RWPE2 (cell line): ENCODE results near the gene SDK2.

Experiments
- ATAC-seq: fragments of 200-7000 bp; cut with Tn5 transposase; 3 replicates; pipeline ENCODE4 v1.9.1; 2021; ENCODE audit warnings: low read depth
- DNase-seq: peaks from one replicate; pipeline ENCODE4 v3.0.0-alpha.2; 2020; ENCODE audit warnings: low spot score
- H3K27ac ChIP-seq: fragments of 450-650 bp; 2 replicates; pipeline ENCODE4 v1.5.1; 2017; ENCODE audit warnings: mild to moderate bottlenecking; ENCODE audit not compliant: poor library complexity, severe bottlenecking
- H3K27me3 ChIP-seq: fragments of 250-450 bp; sonication (Bioruptor Pico); 2 replicates; pipeline ENCODE4 v1.5.1; 2021; ENCODE audit warnings: mild to moderate bottlenecking, moderate library complexity; ENCODE audit not compliant: insufficient read depth, poor library complexity, severe bottlenecking
- H3K36me3 ChIP-seq: fragments of 250-450 bp; sonication (Bioruptor Pico); 2 replicates; pipeline ENCODE4 v1.5.1; 2020; ENCODE audit warnings: low read depth, mild to moderate bottlenecking, moderate library complexity
- H3K4me1 ChIP-seq: fragments of 250-450 bp; sonication (Bioruptor Pico); 2 replicates; pipeline ENCODE4 v1.5.1; 2021; ENCODE audit warnings: mild to moderate bottlenecking, moderate library complexity; ENCODE audit not compliant: insufficient read depth, poor library complexity, severe bottlenecking
- H3K4me3 ChIP-seq: fragments of 250-450 bp; sonication (Bioruptor Pico); 2 replicates; pipeline ENCODE4 v1.5.1; 2021; ENCODE audit warnings: mild to moderate bottlenecking, moderate library complexity; ENCODE audit not compliant: severe bottlenecking
- H3K9me3 ChIP-seq: fragments of 250-450 bp; sonication (Bioruptor Pico); 2 replicates; pipeline ENCODE4 v1.5.1; 2021; ENCODE audit warnings: mild to moderate bottlenecking, moderate library complexity; ENCODE audit not compliant: severe bottlenecking
- CTCF ChIP-seq: fragments of 450-650 bp; IDR thresholded peaks from one replicate; pipeline ENCODE4 v1.5.1; 2017; ENCODE audit warnings: mild to moderate bottlenecking, moderate library complexity; ENCODE audit not compliant: poor library complexity, severe bottlenecking

SDK2 gene

GRCh38 chr17:73404246-73404645 is 240.0 kb downstream of the SDK2 start:
- ATAC-seq = no peak
- DNase-seq = no peak
- no peak for TF ChIP-seq CTCF

GRCh38 chr17:73402466-73402865 is 241.8 kb downstream of the SDK2 start:
- DNase-seq (no peak), ATAC-seq (no peak)
- H3K36me3 ChIP-seq = no peaks in the 10 kb centered on the region
- no peak for TF ChIP-seq CTCF
- H3K4me1 ChIP-seq = no peaks in the 10 kb centered on the region
- no peak overlapping the region for H3K4me3 ChIP-seq
- no peak overlapping the region for H3K27ac ChIP-seq
- no peaks in the 10 kb centered on the region for H3K27me3 ChIP-seq
- H3K9me3 ChIP-seq = no peaks in the 10 kb centered on the region

More at GRCh38 chr17:73404246-73404645, 240.0 kb downstream of the SDK2 start:
- no peak overlapping the region for H3K27ac ChIP-seq
- no peaks in the 10 kb centered on the region for H3K36me3 ChIP-seq
- no peak overlapping the region for H3K4me3 ChIP-seq
- H3K4me1 ChIP-seq = no peaks in the 10 kb centered on the region
- H3K9me3 ChIP-seq = no peaks in the 10 kb centered on the region
- no peaks in the 10 kb centered on the region for H3K27me3 ChIP-seq

GRCh38 chr17:73401911-73402310 is 242.3 kb downstream of the SDK2 start:
- no peak overlapping the region for H3K4me3 ChIP-seq
- no peaks in the 10 kb centered on the region for H3K4me1 ChIP-seq
- H3K36me3 ChIP-seq = no peaks in the 10 kb centered on the region
- H3K27ac ChIP-seq = no peak overlapping the region
- H3K27me3 ChIP-seq = no peaks in the 10 kb centered on the region
- no peak for ATAC-seq
- DNase-seq = no peak
- H3K9me3 ChIP-seq = no peaks in the 10 kb centered on the region
- no peak for TF ChIP-seq CTCF

- Histone ChIP-seq H3K27me3 (no peaks in the 10 kb centered on the region), H3K4me1 (no peaks in the 10 kb centered on the region), H3K36me3 (no peaks in the 10 kb centered on the region), H3K4me3 (no peak overlapping the region), H3K27ac (no peak overlapping the region), H3K9me3 (no peaks in the 10 kb centered on the region)
- ATAC-seq (no peak), DNase-seq (no peak)
- TF ChIP-seq CTCF = no peak
These were observed 243.2 kb downstream of the SDK2 start for GRCh38 chr17:73400915-73401545.

- H3K27me3 ChIP-seq = no peaks in the 10 kb centered on the region
- H3K4me1 ChIP-seq = no peaks in the 10 kb centered on the region
- no peaks in the 10 kb centered on the region for H3K9me3 ChIP-seq
- no peaks in the 10 kb centered on the region for H3K36me3 ChIP-seq
- no peak overlapping the region for H3K27ac ChIP-seq
- no peak overlapping the region for H3K4me3 ChIP-seq
- no peak for TF ChIP-seq CTCF
- ATAC-seq (no peak), DNase-seq (no peak)
These were observed 245.2 kb downstream of the SDK2 start for GRCh38 chr17:73399056-73399455.
